ENCODE data around the gene PSD2.

PSD2 gene

DNA sequence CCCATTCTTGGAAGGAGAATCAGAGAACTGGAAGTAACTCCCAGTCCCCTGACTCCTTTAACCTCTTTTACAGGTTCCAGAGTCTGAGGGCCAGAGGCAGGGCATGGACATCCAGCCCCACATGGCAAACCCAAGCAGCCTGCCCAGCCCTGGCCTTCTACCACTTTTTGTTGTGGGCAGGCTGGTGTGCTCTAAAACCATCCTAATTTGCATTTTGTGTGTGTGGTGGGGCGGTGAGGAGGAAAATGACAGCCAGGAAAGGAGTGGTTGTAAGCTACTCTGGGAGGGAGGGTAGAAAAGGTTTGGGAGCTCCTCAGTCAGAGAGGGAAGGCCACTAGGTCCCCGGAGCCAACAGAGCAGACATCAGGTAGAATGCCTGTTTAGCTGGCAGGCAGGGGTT, 90.6 kb downstream of the PSD2 start:
- H3K27me3 ChIP-seq (ENCODE audit: control insufficient read depth, low read length), result peaks cover 43% of the 10 kb centered on the region
- H3K4me3 ChIP-seq (ENCODE audit: low read length), result no peak overlapping the region
- no peak overlapping the region for H3K27ac ChIP-seq (ENCODE audit: low read depth, low read length)
- no peaks in the 10 kb centered on the region for H3K9me3 ChIP-seq (ENCODE audit: control insufficient read depth, insufficient read depth, low read length)
- H3K9me2 ChIP-seq (replicated peaks; ENCODE audit: control insufficient read depth, low read length), result no peaks in the 10 kb centered on the region
- H3K36me3 ChIP-seq (ENCODE audit: control insufficient read depth, low read length), result no peaks in the 10 kb centered on the region
- peaks cover 5% of the 10 kb centered on the region for H3K4me1 ChIP-seq (ENCODE audit: control insufficient read depth, low read length)
- H3K79me2 ChIP-seq (ENCODE audit: control insufficient read depth, low read length), result no peaks in the 10 kb centered on the region
- no peak overlapping the region for H3K4me2 ChIP-seq (ENCODE audit: low read length)
- no peaks in the 10 kb centered on the region for H4K20me1 ChIP-seq (ENCODE audit: control insufficient read depth, insufficient read depth, low read depth, low read length)
- H3F3A ChIP-seq (ENCODE audit: control insufficient read depth, insufficient read depth), result no peaks in the 10 kb centered on the region
- no peak for TF ChIP-seq CTCF (IDR thresholded peaks at IDR 0.05; ENCODE audit: low read depth, low read length, poor library complexity, severe bottlenecking)
- no peak for TF ChIP-seq EZH2phosphoT487 (IDR thresholded peaks at IDR 0.05; ENCODE audit: borderline replicate concordance, low read length)

GRCh38 chr5:139888370-139888769, 92.8 kb downstream of the PSD2 start:
- H3K27me3 ChIP-seq (ENCODE audit: control insufficient read depth, low read length), result peaks cover 44% of the 10 kb centered on the region
- H3K27ac ChIP-seq (ENCODE audit: low read depth, low read length), result no peak overlapping the region
- H3K79me2 ChIP-seq (ENCODE audit: control insufficient read depth, low read length), result no peaks in the 10 kb centered on the region
- TF ChIP-seq EZH2phosphoT487 (IDR thresholded peaks at IDR 0.05; ENCODE audit: borderline replicate concordance, low read length), result no peak
- no peak for TF ChIP-seq CTCF (IDR thresholded peaks at IDR 0.05; ENCODE audit: low read depth, low read length, poor library complexity, severe bottlenecking)
- no peaks in the 10 kb centered on the region for H4K20me1 ChIP-seq (ENCODE audit: control insufficient read depth, insufficient read depth, low read depth, low read length)
- no peaks in the 10 kb centered on the region for H3K36me3 ChIP-seq (ENCODE audit: control insufficient read depth, low read length)
- H3K4me2 ChIP-seq (ENCODE audit: low read length), result no peak overlapping the region
- H3F3A ChIP-seq (ENCODE audit: control insufficient read depth, insufficient read depth), result no peaks in the 10 kb centered on the region
- peaks cover 5% of the 10 kb centered on the region for H3K4me1 ChIP-seq (ENCODE audit: control insufficient read depth, low read length)
- H3K4me3 ChIP-seq (ENCODE audit: low read length), result no peak overlapping the region
- no peaks in the 10 kb centered on the region for H3K9me2 ChIP-seq (replicated peaks; ENCODE audit: control insufficient read depth, low read length)
- H3K9me3 ChIP-seq (ENCODE audit: control insufficient read depth, insufficient read depth, low read length), result no peaks in the 10 kb centered on the region

DNA sequence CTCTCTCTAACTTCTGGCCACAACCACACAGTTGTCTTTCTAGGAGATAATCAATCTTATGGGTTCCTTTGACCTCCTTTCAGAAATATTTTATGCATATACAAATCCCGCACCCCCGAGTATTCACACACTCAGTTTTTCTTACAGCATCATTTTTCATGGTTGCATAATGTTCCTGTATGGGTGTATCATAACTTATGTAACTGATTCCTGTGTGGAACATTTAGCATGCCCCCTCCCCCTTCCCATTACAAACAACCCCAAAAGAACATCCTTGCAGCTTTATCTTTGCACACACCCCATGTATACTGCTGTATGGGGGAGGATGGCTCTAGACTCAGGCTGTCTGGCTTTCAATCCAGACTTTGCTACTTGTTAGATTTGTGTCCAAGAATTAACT, 93.8 kb downstream of the PSD2 start:
- H3K27ac ChIP-seq (ENCODE audit: low read depth, low read length), result no peak overlapping the region
- TF ChIP-seq CTCF (IDR thresholded peaks at IDR 0.05; ENCODE audit: low read depth, low read length, poor library complexity, severe bottlenecking) (no peak), EZH2phosphoT487 (IDR thresholded peaks at IDR 0.05; ENCODE audit: borderline replicate concordance, low read length) (no peak)
- peaks cover 39% of the 10 kb centered on the region for H3K27me3 ChIP-seq (ENCODE audit: control insufficient read depth, low read length)
- peaks cover 5% of the 10 kb centered on the region for H3K4me1 ChIP-seq (ENCODE audit: control insufficient read depth, low read length)
- no peaks in the 10 kb centered on the region for H3K9me3 ChIP-seq (ENCODE audit: control insufficient read depth, insufficient read depth, low read length)
- no peak overlapping the region for H3K4me3 ChIP-seq (ENCODE audit: low read length)
- no peaks in the 10 kb centered on the region for H3K9me2 ChIP-seq (replicated peaks; ENCODE audit: control insufficient read depth, low read length)
- no peak overlapping the region for H3K4me2 ChIP-seq (ENCODE audit: low read length)
- no peaks in the 10 kb centered on the region for H4K20me1 ChIP-seq (ENCODE audit: control insufficient read depth, insufficient read depth, low read depth, low read length)
- H3K36me3 ChIP-seq (ENCODE audit: control insufficient read depth, low read length), result no peaks in the 10 kb centered on the region
- no peaks in the 10 kb centered on the region for H3F3A ChIP-seq (ENCODE audit: control insufficient read depth, insufficient read depth)
- no peaks in the 10 kb centered on the region for H3K79me2 ChIP-seq (ENCODE audit: control insufficient read depth, low read length)

GRCh38 chr5:139893873-139894272, 98.3 kb downstream of the PSD2 start:
- Histone ChIP-seq H3K27me3 (ENCODE audit: control insufficient read depth, low read length) (peaks cover 26% of the 10 kb centered on the region), H3K9me3 (ENCODE audit: control insufficient read depth, insufficient read depth, low read length) (no peaks in the 10 kb centered on the region), H3K79me2 (ENCODE audit: control insufficient read depth, low read length) (no peaks in the 10 kb centered on the region), H3K4me3 (ENCODE audit: low read length) (no peak overlapping the region), H4K20me1 (ENCODE audit: control insufficient read depth, insufficient read depth, low read depth, low read length) (no peaks in the 10 kb centered on the region), H3F3A (ENCODE audit: control insufficient read depth, insufficient read depth) (no peaks in the 10 kb centered on the region), H3K4me2 (ENCODE audit: low read length) (no peak overlapping the region), H3K4me1 (ENCODE audit: control insufficient read depth, low read length) (no peaks in the 10 kb centered on the region), H3K27ac (ENCODE audit: low read depth, low read length) (no peak overlapping the region), H3K9me2 (replicated peaks; ENCODE audit: control insufficient read depth, low read length) (no peaks in the 10 kb centered on the region), H3K36me3 (ENCODE audit: control insufficient read depth, low read length) (no peaks in the 10 kb centered on the region)
- no peak for TF ChIP-seq CTCF (IDR thresholded peaks at IDR 0.05; ENCODE audit: low read depth, low read length, poor library complexity, severe bottlenecking)
- TF ChIP-seq EZH2phosphoT487 (IDR thresholded peaks at IDR 0.05; ENCODE audit: borderline replicate concordance, low read length), result no peak
